H1 (cell line): Measurements from ENCODE around the gene SCAI. TPM values are rescaled to one million over a fixed set of nuclear protein-coding genes. Genes with fewer than 3 reads are reported as not detected.

Source experiments
- CTCF ChIA-PET: fragments of 300-600 bp; sonication (Branson Sonifier 250); formaldehyde crosslinking; loops from one replicate; lab custom pipeline; 2021; ENCODE audit not compliant: partially characterized antibody; lab: Charles Lee
- POLR2A ChIA-PET: fragments of 300-600 bp; sonication (Branson Sonifier 250); formaldehyde crosslinking; loops from one replicate; lab custom pipeline; 2021; ENCODE audit warnings: inconsistent platforms; ENCODE audit not compliant: partially characterized antibody; lab: Charles Lee
- DNase-seq, 2 experiments: peaks; one replicate each; pipeline versions ENCODE4 v3.0.0 to v3.0.0-alpha.2; 2010 to 2022; ENCODE audit warnings: low spot score in 2 of 2, low read depth in 1 of 2, mixed read lengths in 1 of 2
- FAIRE-seq: peaks from 2 replicates; lab custom pipeline; 2011; peaks lifted over from hg19 to GRCh38; lab: Jason Lieb, UNC
- H2AFZ ChIP-seq: 2 replicates; pipeline ENCODE4 v1.8.1; 2012; ENCODE audit warnings: low read length, inconsistent platforms
- H2AK5ac ChIP-seq: 2 replicates; pipeline ENCODE4 v1.6.1; 2013; ENCODE audit warnings: low read depth, low read length
- H2BK120ac ChIP-seq: replicated peaks from 2 replicates; pipeline ENCODE3; 2013; ENCODE audit warnings: low read depth, low read length, inconsistent platforms
- H2BK12ac ChIP-seq: 2 replicates; pipeline ENCODE4 v1.6.1; 2013; ENCODE audit warnings: low read depth, low read length
- H2BK15ac ChIP-seq: 2 replicates; pipeline ENCODE4 v1.6.1; 2013; ENCODE audit warnings: low read length
- H2BK20ac ChIP-seq: 2 replicates; pipeline ENCODE4 v1.6.1; 2013; ENCODE audit warnings: low read length
- H2BK5ac ChIP-seq: 2 replicates; pipeline ENCODE4 v1.6.1; 2013; ENCODE audit warnings: low read depth, low read length
- H3K14ac ChIP-seq: 2 replicates; pipeline ENCODE4 v1.6.1; 2013; ENCODE audit warnings: inconsistent platforms; ENCODE audit not compliant: insufficient read length
- H3K18ac ChIP-seq: 2 replicates; pipeline ENCODE4 v1.6.1; 2013; ENCODE audit warnings: low read length; ENCODE audit errors: extremely low read depth
- H3K23ac ChIP-seq: 2 replicates; pipeline ENCODE4 v1.6.1; 2013; ENCODE audit warnings: inconsistent platforms; ENCODE audit not compliant: insufficient read length
- H3K23me2 ChIP-seq: 2 replicates; pipeline ENCODE4 v1.6.1; 2013; ENCODE audit warnings: low read depth, low read length
- H3K27ac ChIP-seq: 2 replicates; pipeline ENCODE4 v1.6.1; 2011; ENCODE audit warnings: low read depth, low read length, inconsistent platforms
- H3K27me3 ChIP-seq, 4 experiments: replicated peaks in 1 of 4; 1 replicate in 1 of 4; 2 replicates in 3 of 4; pipeline versions ENCODE4 v1.6.1 to v1.8.1; 2011 to 2013; ENCODE audit warnings: low read length in 3 of 4, mild to moderate bottlenecking in 3 of 4, inconsistent platforms in 2 of 4, mixed read lengths in 2 of 4, moderate library complexity in 1 of 4; ENCODE audit not compliant: control insufficient read depth in 3 of 4, insufficient read depth in 3 of 4; ENCODE audit errors: extremely low read depth in 1 of 4
- H3K36me3 ChIP-seq, 4 experiments: 2 replicates each; pipeline versions ENCODE4 v1.6.1 to v1.8.1; 2011 to 2013; ENCODE audit warnings: mild to moderate bottlenecking in 4 of 4, low read length in 3 of 4, moderate library complexity in 2 of 4, control low read depth in 1 of 4, inconsistent platforms in 1 of 4; ENCODE audit not compliant: insufficient read depth in 4 of 4, control insufficient read depth in 2 of 4
- H3K4ac ChIP-seq: replicated peaks from 2 replicates; pipeline ENCODE3; 2013; ENCODE audit warnings: low read length, low read depth, mixed read lengths, inconsistent platforms; ENCODE audit not compliant: insufficient read length
- H3K4me1 ChIP-seq, 4 experiments: replicated peaks in 1 of 4; 1 replicate in 1 of 4; 2 replicates in 3 of 4; pipeline versions ENCODE4 v1.6.1 to v1.8.1; 2011 to 2013; ENCODE audit warnings: low read length in 3 of 4, inconsistent platforms in 2 of 4, mixed read lengths in 1 of 4; ENCODE audit not compliant: insufficient read depth in 4 of 4, control insufficient read depth in 3 of 4
- H3K4me2 ChIP-seq, 2 experiments: 2 replicates each; pipeline versions ENCODE4 v1.6.1 to v1.8.1; 2011 to 2013; ENCODE audit warnings: low read depth in 2 of 2, low read length in 2 of 2, control low read depth in 1 of 2, inconsistent platforms in 1 of 2, mild to moderate bottlenecking in 1 of 2; ENCODE audit not compliant: insufficient read depth in 1 of 2
- H3K4me3 ChIP-seq, 4 experiments: fragments of 200-600, 300-600 bp in 1 of 4; sonication (generic), shearing (Covaris generic), sonication (Bioruptor Twin) in 1 of 4; 2 replicates each; pipeline versions ENCODE4 v1.5.1 to v1.8.1; 2011 to 2016; ENCODE audit warnings: low read length in 4 of 4, low read depth in 3 of 4, control low read depth in 2 of 4, inconsistent platforms in 2 of 4, mild to moderate bottlenecking in 2 of 4, mixed read lengths in 1 of 4, moderate library complexity in 1 of 4; ENCODE audit not compliant: insufficient read depth in 2 of 4; ENCODE audit errors: extremely low read depth in 1 of 4
- H3K56ac ChIP-seq: replicated peaks from 2 replicates; pipeline ENCODE3; 2013; ENCODE audit warnings: low read depth, mild to moderate bottlenecking, mixed read lengths, low read length, inconsistent platforms; ENCODE audit not compliant: insufficient read length
- H3K79me1 ChIP-seq: 2 replicates; pipeline ENCODE4 v1.6.1; 2013; ENCODE audit warnings: low read depth, low read length, control low read depth
- H3K79me2 ChIP-seq, 2 experiments: 2 replicates each; pipeline versions ENCODE4 v1.6.1 to v1.8.1; 2012 to 2013; ENCODE audit warnings: low read length in 2 of 2, mild to moderate bottlenecking in 2 of 2, inconsistent platforms in 1 of 2; ENCODE audit not compliant: insufficient read depth in 2 of 2, control insufficient read depth in 1 of 2
- H3K9ac ChIP-seq, 4 experiments: replicated peaks in 1 of 4; 1 replicate in 1 of 4; 2 replicates in 3 of 4; pipeline versions ENCODE4 v1.6.1 to v1.8.1; 2011 to 2013; ENCODE audit warnings: low read depth in 3 of 4, low read length in 3 of 4, control low read depth in 2 of 4, mild to moderate bottlenecking in 2 of 4, moderate library complexity in 2 of 4, inconsistent platforms in 1 of 4; ENCODE audit errors: extremely low read depth in 1 of 4
- H3K9me3 ChIP-seq, 2 experiments: 2 replicates each; pipeline versions ENCODE4 v1.6.1 to v1.8.1; 2012 to 2013; ENCODE audit warnings: mild to moderate bottlenecking in 2 of 2, moderate library complexity in 2 of 2, control low read depth in 1 of 2, inconsistent platforms in 1 of 2, low read depth in 1 of 2, low read length in 1 of 2, mixed read lengths in 1 of 2; ENCODE audit not compliant: insufficient read depth in 2 of 2
- H4K20me1 ChIP-seq, 2 experiments: replicated peaks in 1 of 2; 2 replicates each; pipeline versions ENCODE3 to v1.8.1; 2011 to 2013; ENCODE audit warnings: inconsistent platforms in 2 of 2, low read length in 2 of 2, mild to moderate bottlenecking in 1 of 2; ENCODE audit not compliant: insufficient read depth in 2 of 2, control insufficient read depth in 1 of 2
- H4K5ac ChIP-seq: 2 replicates; pipeline ENCODE4 v1.6.1; 2013; ENCODE audit warnings: low read length, low read depth, mixed read lengths, inconsistent platforms; ENCODE audit not compliant: insufficient read length
- H4K8ac ChIP-seq: 2 replicates; pipeline ENCODE4 v1.8.0; 2013; ENCODE audit warnings: mild to moderate bottlenecking, moderate library complexity, low read length, inconsistent platforms; ENCODE audit not compliant: insufficient read depth; ENCODE audit errors: extremely low read depth
- H4K91ac ChIP-seq: replicated peaks from 2 replicates; pipeline ENCODE3; 2013; ENCODE audit warnings: low read length, mixed read lengths, inconsistent platforms; ENCODE audit not compliant: insufficient read length
- BRCA1 ChIP-seq: IDR thresholded peaks from 2 replicates; pipeline ENCODE4 v1.6.1; 2012; ENCODE audit warnings: low read depth, low read length, improper control_type of control experiment
- CBX8 ChIP-seq: fragments of 300-800, 300-1000 bp; sonication (generic); IDR thresholded peaks from 2 replicates; pipeline ENCODE4 v1.7.1; 2016; ENCODE audit warnings: low read depth, low read length, borderline replicate concordance
- CEBPB ChIP-seq: IDR thresholded peaks from 2 replicates; pipeline ENCODE4 v1.6.1; 2012; ENCODE audit warnings: low read depth, low read length
- CTBP2 ChIP-seq: IDR thresholded peaks from 2 replicates; pipeline ENCODE4 v1.7.0; 2011; ENCODE audit warnings: borderline replicate concordance, mild to moderate bottlenecking, moderate library complexity, mixed read lengths, low read length; ENCODE audit not compliant: insufficient read depth, insufficient read length
- NANOG ChIP-seq: IDR thresholded peaks from 2 replicates; pipeline ENCODE4 v1.6.1; 2011; ENCODE audit warnings: low read length, low read depth, mild to moderate bottlenecking, inconsistent platforms; ENCODE audit not compliant: insufficient read depth, poor library complexity, severe bottlenecking
- PHF8 ChIP-seq: fragments of 200-600 bp; sonication (generic); conservative IDR thresholded peaks from 2 replicates; pipeline ENCODE4 v1.7.1; 2012; ENCODE audit warnings: low read depth, mild to moderate bottlenecking, inconsistent platforms, low read length, moderate library complexity
- RXRA ChIP-seq: IDR thresholded peaks from 2 replicates; pipeline ENCODE4 v1.6.1; 2011; ENCODE audit warnings: low read depth, mild to moderate bottlenecking, low read length, moderate library complexity; ENCODE audit not compliant: insufficient read depth
- SIRT6 ChIP-seq: IDR thresholded peaks from one replicate; pipeline ENCODE4 v1.7.1; 2012; ENCODE audit warnings: low read length, inconsistent platforms
- SUZ12 ChIP-seq: fragments of 200-600 bp; sonication (generic); IDR thresholded peaks from 2 replicates; pipeline ENCODE4 v1.6.1; 2012; ENCODE audit warnings: mild to moderate bottlenecking, inconsistent platforms, low read length, moderate library complexity, mixed read lengths
- USF2 ChIP-seq: IDR thresholded peaks from 2 replicates; pipeline ENCODE4 v1.6.1; 2011; ENCODE audit warnings: low read length, improper control_type of control experiment
- WGBS, 2 experiments: shearing (Covaris generic) in 1 of 2; methylation state at CpG; one replicate each; pipeline versions ENCODE4 v1.1.6 to v1.1.7; 2013 to 2015; ENCODE audit warnings: low lambda C conversion rate in 2 of 2, mixed read lengths in 2 of 2, inconsistent platforms in 1 of 2, low coverage in 1 of 2, missing lambda C conversion rate in 1 of 2; ENCODE audit not compliant: insufficient replicate concordance in 2 of 2, insufficient coverage in 1 of 2, insufficient read length in 1 of 2; ENCODE audit errors: extremely low coverage in 1 of 2, missing lambda C conversion rate in 1 of 2; 5-methylcytosine and 5-hydroxymethylcytosine counted together
- polyA plus RNA-seq, 7 experiments: library from polyadenylated mRNA; depleted of rRNA in 3 of 7; stranded (reverse) in 5 of 7; unstranded in 2 of 7; fragments of >200 nt in 5 of 7; fragments of 200-250 nt in 2 of 7; gene quantifications; 1 replicate in 5 of 7; 2 replicates in 1 of 7; 4 replicates in 1 of 7; pipeline versions ENCODE4 v1.2.1 to v1.2.3, GENCODE V29; 2011 to 2013; ENCODE audit warnings: missing spikeins in 2 of 7, mixed read lengths in 2 of 7
- total RNA-seq: library from RNA; stranded (reverse); fragmentation: NEBNext Ultra II Directional; extraction: Animal tissue kit (Norgen Biotek cat#: 25700); gene quantifications from 2 replicates; pipeline ENCODE4 v1.2.1, GENCODE V29; 2021

SCAI gene
- total and polyA plus RNA-seq, 2 of the 8 experiments (the other 6 are each of a cell fraction or from before 2014, with no cell fraction given): 6.4 to 19.8 TPM

- Histone ChIP-seq H4K91ac (no peak overlapping the region), H3K4ac (no peak overlapping the region)
- no peak for DNase-seq
- no peak for TF ChIP-seq NANOG
- no peak for TF ChIP-seq CBX8
- no peak for TF ChIP-seq USF2
- TF ChIP-seq SIRT6: no peak
- no peak for TF ChIP-seq SUZ12
- TF ChIP-seq RXRA: no peak
- TF ChIP-seq BRCA1: no peak
- TF ChIP-seq PHF8: no peak
- TF ChIP-seq CTBP2: no peak
- no peak for TF ChIP-seq CEBPB
- TF ChIP-seq, all 59 proteins: peak for 0
- Histone ChIP-seq H2AFZ (no peak overlapping the region), H3K79me2 (no peaks in the 10 kb centered on the region), H3K9me3 (no peaks in the 10 kb centered on the region), H3K79me1 (no peaks in the 10 kb centered on the region), H4K5ac (no peak overlapping the region), H3K4me1 (peaks cover 0 to 2% (median 0%) of the 10 kb centered on the region in 4 experiments; a peak in 2 of 7 replicates), H3K56ac (no peak overlapping the region), H3K18ac (no peak overlapping the region), H3K27ac (no peak overlapping the region), H3K4me2 (no peak overlapping the region), H2BK5ac (no peak overlapping the region), H3K23me2 (peaks cover 2% of the 10 kb centered on the region; the same call in 1 of the 2 replicates), H2AK5ac (no peak overlapping the region), H4K20me1 (peaks cover 0 to 2% of the 10 kb centered on the region in 2 experiments), H3K14ac (no peak overlapping the region), H2BK120ac (no peak overlapping the region), H3K9ac (no peak overlapping the region), H3K27me3 (no peaks in the 10 kb centered on the region), H3K4me3 (no peak overlapping the region), H4K8ac (no peak overlapping the region), H3K36me3 (peaks cover 0 to 5% (median 2%) of the 10 kb centered on the region in 4 experiments; a peak in 2 of 8 replicates), H3K23ac (no peak overlapping the region), H2BK12ac (no peak overlapping the region), H2BK15ac (no peak overlapping the region), H2BK20ac (no peak overlapping the region)
- WGBS, 2 experiments: 90% methylated on average over 1 of the region's 1 CpG; no CpG with 5 or more reads in 1 of the 2 experiments
- FAIRE-seq: no peak
- ChIA-PET CTCF (no interaction called here), POLR2A (no interaction called here)
These were observed 236.4 kb downstream of the SCAI start for GRCh38 chr9:124906966-124907365.
